ENCODE measurements around the gene FAM222A.

Gene FAM222A

GRCh38 chr12:109811624-109811995, 98.0 kb downstream of the FAM222A start:
- H3K27ac ChIP-seq (replicated peaks) = no peak overlapping the region
- no peak overlapping the region for H3K4me3 ChIP-seq (replicated peaks; ENCODE audit: insufficient read depth, low read length)
- DNase-seq (ENCODE audit: low read depth in 1 of 2, low spot score in 1 of 2) = no peak
- TF ChIP-seq CTCF (IDR thresholded peaks at IDR 0.05; ENCODE audit: insufficient read depth, low read length) (no peak), GABPA (IDR thresholded peaks at IDR 0.05; ENCODE audit: low read depth) (no peak), REST (IDR thresholded peaks at IDR 0.05; ENCODE audit: insufficient replicate concordance, low read depth) (no peak), SPI1 (IDR thresholded peaks at IDR 0.05; ENCODE audit: borderline replicate concordance, low read depth) (no peak), POLR2AphosphoS5 (IDR thresholded peaks at IDR 0.05; ENCODE audit: low read depth) (no peak)
- H3K27me3 ChIP-seq (ENCODE audit: insufficient read depth, poor library complexity, severe bottlenecking) = no peaks in the 10 kb centered on the region

- no peak for DNase-seq (ENCODE audit: low read depth in 1 of 2, low spot score in 1 of 2)
- Histone ChIP-seq H3K4me3 (replicated peaks; ENCODE audit: insufficient read depth, low read length) (no peak overlapping the region), H3K27ac (replicated peaks) (no peak overlapping the region), H3K27me3 (ENCODE audit: insufficient read depth, poor library complexity, severe bottlenecking) (no peaks in the 10 kb centered on the region)
- TF ChIP-seq SPI1 (IDR thresholded peaks at IDR 0.05; ENCODE audit: borderline replicate concordance, low read depth) (no peak), CTCF (IDR thresholded peaks at IDR 0.05; ENCODE audit: insufficient read depth, low read length) (no peak), REST (IDR thresholded peaks at IDR 0.05; ENCODE audit: insufficient replicate concordance, low read depth) (no peak), POLR2AphosphoS5 (IDR thresholded peaks at IDR 0.05; ENCODE audit: low read depth) (no peak), GABPA (IDR thresholded peaks at IDR 0.05; ENCODE audit: low read depth) (no peak)
Measured at GRCh38 chr12:109813810-109814416, 100.3 kb downstream of the FAM222A start.

- no peak overlapping the region for H3K4me3 ChIP-seq (replicated peaks; ENCODE audit: insufficient read depth, low read length)
- H3K27ac ChIP-seq (replicated peaks) = no peak overlapping the region
- no peak for DNase-seq (ENCODE audit: low read depth in 1 of 2, low spot score in 1 of 2)
- no peaks in the 10 kb centered on the region for H3K27me3 ChIP-seq (ENCODE audit: insufficient read depth, poor library complexity, severe bottlenecking)
- TF ChIP-seq SPI1 (IDR thresholded peaks at IDR 0.05; ENCODE audit: borderline replicate concordance, low read depth) = no peak
- TF ChIP-seq REST (IDR thresholded peaks at IDR 0.05; ENCODE audit: insufficient replicate concordance, low read depth) = no peak
- no peak for TF ChIP-seq CTCF (IDR thresholded peaks at IDR 0.05; ENCODE audit: insufficient read depth, low read length)
- TF ChIP-seq POLR2AphosphoS5 (IDR thresholded peaks at IDR 0.05; ENCODE audit: low read depth) = no peak
- no peak for TF ChIP-seq GABPA (IDR thresholded peaks at IDR 0.05; ENCODE audit: low read depth)
Measured at GRCh38 chr12:109814600-109815150, 101.0 kb downstream of the FAM222A start.
